ENCODE measurements around the gene DLG2.

- TF ChIP-seq CTCF (IDR thresholded peaks at IDR 0.05; ENCODE audit: insufficient read depth, low read depth, low read length), result no peak
- TF ChIP-seq EZH2 (IDR thresholded peaks at IDR 0.05; ENCODE audit: insufficient read depth, low read length), result no peak
These were observed 2146.3 kb downstream of the DLG2 start for GRCh38 chr11:83480811-83481210.
